ENCODE measurements around the gene RCBTB1. TPM values are rescaled to one million over a fixed set of nuclear protein-coding genes. Genes with fewer than 3 reads are reported as not detected.

RCBTB1 gene
- polyA plus RNA-seq, 6 donors from 2014 or later = 13.4 to 26.5 (median 16.5) TPM

Other genes starting within 250 kb of the RCBTB1 start
- gene CAB39L, start 141.5 kb downstream of the RCBTB1 start, polyA plus RNA-seq (ENCODE audit: low read depth in 6 of 6) = 1 to 10 TPM; 2.7 to 6.8 (median 5.4) TPM
- 10 to 100 TPM in 5 of 6 donors, 1 to 10 TPM in 1; 8.6 to 35.7 (median 26.7) TPM for gene SETDB2, start 141.3 kb downstream of the RCBTB1 start, polyA plus RNA-seq (ENCODE audit: low read depth in 6 of 6)
- 100 to 1,000 TPM in 2 of 6 donors, 10 to 100 TPM in 4; 84.6 to 101 (median 97.1) TPM for gene PHF11, start 89.6 kb downstream of the RCBTB1 start, polyA plus RNA-seq (ENCODE audit: low read depth in 6 of 6)
- 10 to 100 TPM in 4 of 6 donors, 1 to 10 TPM in 2; 6.1 to 39.6 (median 11.9) TPM for gene ARL11, start 42.9 kb upstream of the RCBTB1 start, polyA plus RNA-seq (ENCODE audit: low read depth in 6 of 6)
- gene EBPL, start 105.9 kb upstream of the RCBTB1 start, polyA plus RNA-seq (ENCODE audit: low read depth in 6 of 6) = 10 to 100 TPM; 41.4 to 77.2 (median 65.8) TPM
- 10 to 100 TPM; 18.6 to 23.8 (median 19.8) TPM for gene KPNA3, start 207.1 kb upstream of the RCBTB1 start, polyA plus RNA-seq (ENCODE audit: low read depth in 6 of 6)

Measured in naive B cell (primary cell).